K562 (cell line): ENCODE measurements around the gene GSTM5. TPM values are rescaled to one million over a fixed set of nuclear protein-coding genes. Genes with fewer than 3 reads are reported as not detected.

Experiments
- ADNP ChIP-seq: fragments of 200-800 bp; sonication (Bioruptor generic); IDR thresholded peaks from 2 replicates; pipeline ENCODE4 v1.6.1; 2016; ENCODE audit warnings: missing genetic modification characterization, missing compliant biosample characterization
- ELF2 ChIP-seq: fragments of 250-450 bp; sonication (Bioruptor Pico); IDR thresholded peaks from 2 replicates; pipeline ENCODE4 v1.5.0; 2021; ENCODE audit warnings: mild to moderate bottlenecking
- ETV5 ChIP-seq: sonication (generic); formaldehyde crosslinking; IDR thresholded peaks from 2 replicates; pipeline ENCODE4 v1.4.0; 2020; ENCODE audit warnings: low read depth, mild to moderate bottlenecking, missing genetic modification reagents
- HNRNPK ChIP-seq: fragments of 200-400 bp; formaldehyde crosslinking; IDR thresholded peaks from one replicate; pipeline ENCODE4 v1.6.1; 2018; ENCODE audit warnings: mild to moderate bottlenecking, low read depth, low read length; ENCODE audit not compliant: poor library complexity, severe bottlenecking
- MECOM ChIP-seq: fragments of 250-450 bp; sonication (Bioruptor Pico); IDR thresholded peaks from 2 replicates; pipeline ENCODE4 v1.8.0; 2022; ENCODE audit warnings: inconsistent platforms
- MED1 ChIP-seq: sonication (generic); formaldehyde crosslinking; IDR thresholded peaks from 2 replicates; pipeline ENCODE4 v1.8.1; 2023; ENCODE audit warnings: missing genetic modification reagents, borderline replicate concordance
- MTA2 ChIP-seq: fragments of 450-650 bp; IDR thresholded peaks from 2 replicates; pipeline ENCODE4 v1.6.1; 2016; ENCODE audit warnings: low read depth
- NR2C1 ChIP-seq, 2 experiments: fragments of 450-650 bp; IDR thresholded peaks; 2 replicates each; pipeline ENCODE4 v1.6.1; 2017; ENCODE audit warnings: mild to moderate bottlenecking in 2 of 2, antibody characterized with exemption in 1 of 2, inconsistent platforms in 1 of 2, missing compliant biosample characterization in 1 of 2, missing genetic modification characterization in 1 of 2
- PCBP2 ChIP-seq: fragments of 200-400 bp; formaldehyde crosslinking; IDR thresholded peaks from 2 replicates; pipeline ENCODE4 v1.6.1; 2018; ENCODE audit warnings: low read length, low read depth, mild to moderate bottlenecking, moderate library complexity; ENCODE audit not compliant: poor library complexity, severe bottlenecking
- PHB2 ChIP-seq: fragments of 450-650 bp; IDR thresholded peaks from 2 replicates; pipeline ENCODE4 v1.6.1; 2017; ENCODE audit warnings: low read depth
- PURB ChIP-seq: sonication (generic); formaldehyde crosslinking; IDR thresholded peaks from 2 replicates; pipeline ENCODE4 v1.9.0; 2021; ENCODE audit warnings: low read depth, mild to moderate bottlenecking, missing genetic modification reagents
- TCFL5 ChIP-seq: fragments of 250-450 bp; sonication (Bioruptor Pico); conservative IDR thresholded peaks from 2 replicates; pipeline ENCODE4 v1.6.1; 2021; ENCODE audit warnings: mild to moderate bottlenecking, moderate library complexity, matching md5 sums
- ZNF3 ChIP-seq: fragments of 250-450 bp; sonication (Bioruptor Pico); IDR thresholded peaks from 2 replicates; pipeline ENCODE4 v1.5.0; 2021; ENCODE audit warnings: mild to moderate bottlenecking, moderate library complexity
- ZNF695 ChIP-seq: fragments of 450-650 bp; formaldehyde crosslinking; IDR thresholded peaks from 2 replicates; pipeline ENCODE4 v1.4.0; 2020; ENCODE audit warnings: mild to moderate bottlenecking, moderate library complexity
- polyA plus RNA-seq, 8 experiments: library from polyadenylated mRNA; depleted of rRNA in 4 of 8; stranded (reverse) in 5 of 8; unstranded in 3 of 8; fragments of >200 nt; fragmentation: Nextera tagmentation in 2 of 8; fragmentation: Illumina TruSeq in 1 of 8; extraction: Ambion mirVana in 2 of 8; extraction: Trizol in 1 of 8; gene quantifications; 2 replicates each; pipeline versions ENCODE4 v1.2.1 to v1.2.3, GENCODE V29; 2011 to 2014; ENCODE audit warnings: inconsistent platforms in 1 of 8, missing spikeins in 1 of 8
- total RNA-seq, 7 experiments: library from RNA; depleted of rRNA in 6 of 7; stranded (reverse); fragments of >200 nt in 6 of 7; fragmentation: Illumina TruSeq in 2 of 7; extraction: Trizol in 2 of 7; gene quantifications; 2 replicates each; pipeline versions ENCODE4 v1.2.1 to v1.2.3, GENCODE V29; 2011 to 2021; ENCODE audit warnings: low replicate concordance in 1 of 7
- TF ChIP-seq, protein P1 (sequence below): fragments of 450-650 bp; IDR thresholded peaks from 2 replicates; pipeline ENCODE4 v1.6.1; 2016; ENCODE audit warnings: low read depth, mild to moderate bottlenecking, moderate library complexity
- TF ChIP-seq, protein P2 (sequence below): sonication (generic); formaldehyde crosslinking; IDR thresholded peaks from 2 replicates; pipeline ENCODE4 v1.8.1; 2023; ENCODE audit warnings: mild to moderate bottlenecking, missing genetic modification reagents
- TF ChIP-seq, protein P3 (sequence below): fragments of 450-650 bp; IDR thresholded peaks from 2 replicates; pipeline ENCODE4 v1.7.1; 2018; ENCODE audit warnings: mild to moderate bottlenecking, low read depth; ENCODE audit not compliant: partially characterized antibody
- TF ChIP-seq, protein P4 (sequence below): sonication (generic); formaldehyde crosslinking; IDR thresholded peaks from 2 replicates; pipeline ENCODE4 v1.8.0; 2022; ENCODE audit warnings: missing genetic modification reagents, mild to moderate bottlenecking, borderline replicate concordance
- TF ChIP-seq, protein P5 (sequence below): fragments of 150-350 bp; conservative IDR thresholded peaks from 2 replicates; pipeline ENCODE4 v1.6.1; 2014; ENCODE audit warnings: low read length
- TF ChIP-seq, protein P6 (sequence below): sonication (generic); formaldehyde crosslinking; IDR thresholded peaks from 2 replicates; pipeline ENCODE4 v1.9.0; 2022; ENCODE audit warnings: mild to moderate bottlenecking, missing genetic modification reagents

The GSTM5 gene
- total and polyA plus RNA-seq, 9 of the 15 experiments (the other 6 are each of a cell fraction or from before 2014, with no cell fraction given) = not detected

DNA sequence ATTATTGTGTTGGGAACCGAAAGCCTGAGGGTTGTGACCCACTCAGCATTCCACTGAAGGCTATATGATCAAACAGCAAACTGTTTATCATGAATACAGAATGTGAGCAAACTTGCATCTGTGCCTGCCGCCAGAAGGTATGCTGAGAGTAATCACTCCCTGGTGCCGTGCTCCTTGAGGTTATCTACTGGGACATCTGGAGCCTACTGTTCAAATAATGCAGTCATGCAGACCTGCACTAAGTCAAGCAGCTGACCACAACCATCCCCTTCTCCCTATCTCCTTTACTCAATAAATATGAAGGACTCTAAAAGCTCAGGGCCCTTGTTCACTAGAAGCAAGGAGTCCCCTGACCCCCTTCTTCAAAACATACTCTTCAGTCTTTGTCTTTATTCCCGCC, 13.5 kb downstream of the GSTM5 start (continued):
- TF ChIP-seq PHB2 (peak; percentile 57; the same call in 1 of the 2 replicates), ZNF695 (CRISPR knock-in tag) (no peak), PCBP2 (no peak), MED1 (CRISPR knock-in tag) (no peak), MECOM (no peak), HNRNPK (no peak), NR2C1 (IDR thresholded peaks at IDR 0.05) (no peak), NR2C1 (tag; IDR thresholded peaks at IDR 0.05) (0 out of 2 replicates have a peak, but pooled peaks have one; percentile 31), ETV5 (no peak), TCFL5 (CRISPR knock-in tag) (no peak), PURB (no peak), ADNP (tag) (0 out of 2 replicates have a peak, but pooled peaks have one; percentile 65), ELF2 (CRISPR knock-in tag) (no peak), ZNF3 (CRISPR knock-in tag) (no peak), MTA2 (peak; percentile 89)
- TF ChIP-seq, protein P1, sequence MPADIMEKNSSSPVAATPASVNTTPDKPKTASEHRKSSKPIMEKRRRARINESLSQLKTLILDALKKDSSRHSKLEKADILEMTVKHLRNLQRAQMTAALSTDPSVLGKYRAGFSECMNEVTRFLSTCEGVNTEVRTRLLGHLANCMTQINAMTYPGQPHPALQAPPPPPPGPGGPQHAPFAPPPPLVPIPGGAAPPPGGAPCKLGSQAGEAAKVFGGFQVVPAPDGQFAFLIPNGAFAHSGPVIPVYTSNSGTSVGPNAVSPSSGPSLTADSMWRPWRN = peak; percentile 93
- TF ChIP-seq, protein P2, sequence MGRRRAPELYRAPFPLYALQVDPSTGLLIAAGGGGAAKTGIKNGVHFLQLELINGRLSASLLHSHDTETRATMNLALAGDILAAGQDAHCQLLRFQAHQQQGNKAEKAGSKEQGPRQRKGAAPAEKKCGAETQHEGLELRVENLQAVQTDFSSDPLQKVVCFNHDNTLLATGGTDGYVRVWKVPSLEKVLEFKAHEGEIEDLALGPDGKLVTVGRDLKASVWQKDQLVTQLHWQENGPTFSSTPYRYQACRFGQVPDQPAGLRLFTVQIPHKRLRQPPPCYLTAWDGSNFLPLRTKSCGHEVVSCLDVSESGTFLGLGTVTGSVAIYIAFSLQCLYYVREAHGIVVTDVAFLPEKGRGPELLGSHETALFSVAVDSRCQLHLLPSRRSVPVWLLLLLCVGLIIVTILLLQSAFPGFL (CRISPR knock-in tag) = no peak
- TF ChIP-seq, protein P3, sequence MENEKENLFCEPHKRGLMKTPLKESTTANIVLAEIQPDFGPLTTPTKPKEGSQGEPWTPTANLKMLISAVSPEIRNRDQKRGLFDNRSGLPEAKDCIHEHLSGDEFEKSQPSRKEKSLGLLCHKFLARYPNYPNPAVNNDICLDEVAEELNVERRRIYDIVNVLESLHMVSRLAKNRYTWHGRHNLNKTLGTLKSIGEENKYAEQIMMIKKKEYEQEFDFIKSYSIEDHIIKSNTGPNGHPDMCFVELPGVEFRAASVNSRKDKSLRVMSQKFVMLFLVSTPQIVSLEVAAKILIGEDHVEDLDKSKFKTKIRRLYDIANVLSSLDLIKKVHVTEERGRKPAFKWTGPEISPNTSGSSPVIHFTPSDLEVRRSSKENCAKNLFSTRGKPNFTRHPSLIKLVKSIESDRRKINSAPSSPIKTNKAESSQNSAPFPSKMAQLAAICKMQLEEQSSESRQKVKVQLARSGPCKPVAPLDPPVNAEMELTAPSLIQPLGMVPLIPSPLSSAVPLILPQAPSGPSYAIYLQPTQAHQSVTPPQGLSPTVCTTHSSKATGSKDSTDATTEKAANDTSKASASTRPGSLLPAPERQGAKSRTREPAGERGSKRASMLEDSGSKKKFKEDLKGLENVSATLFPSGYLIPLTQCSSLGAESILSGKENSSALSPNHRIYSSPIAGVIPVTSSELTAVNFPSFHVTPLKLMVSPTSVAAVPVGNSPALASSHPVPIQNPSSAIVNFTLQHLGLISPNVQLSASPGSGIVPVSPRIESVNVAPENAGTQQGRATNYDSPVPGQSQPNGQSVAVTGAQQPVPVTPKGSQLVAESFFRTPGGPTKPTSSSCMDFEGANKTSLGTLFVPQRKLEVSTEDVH = no peak
- TF ChIP-seq, protein P4, sequence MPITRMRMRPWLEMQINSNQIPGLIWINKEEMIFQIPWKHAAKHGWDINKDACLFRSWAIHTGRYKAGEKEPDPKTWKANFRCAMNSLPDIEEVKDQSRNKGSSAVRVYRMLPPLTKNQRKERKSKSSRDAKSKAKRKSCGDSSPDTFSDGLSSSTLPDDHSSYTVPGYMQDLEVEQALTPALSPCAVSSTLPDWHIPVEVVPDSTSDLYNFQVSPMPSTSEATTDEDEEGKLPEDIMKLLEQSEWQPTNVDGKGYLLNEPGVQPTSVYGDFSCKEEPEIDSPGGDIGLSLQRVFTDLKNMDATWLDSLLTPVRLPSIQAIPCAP (CRISPR knock-in tag) = no peak
- TF ChIP-seq, protein P5, sequence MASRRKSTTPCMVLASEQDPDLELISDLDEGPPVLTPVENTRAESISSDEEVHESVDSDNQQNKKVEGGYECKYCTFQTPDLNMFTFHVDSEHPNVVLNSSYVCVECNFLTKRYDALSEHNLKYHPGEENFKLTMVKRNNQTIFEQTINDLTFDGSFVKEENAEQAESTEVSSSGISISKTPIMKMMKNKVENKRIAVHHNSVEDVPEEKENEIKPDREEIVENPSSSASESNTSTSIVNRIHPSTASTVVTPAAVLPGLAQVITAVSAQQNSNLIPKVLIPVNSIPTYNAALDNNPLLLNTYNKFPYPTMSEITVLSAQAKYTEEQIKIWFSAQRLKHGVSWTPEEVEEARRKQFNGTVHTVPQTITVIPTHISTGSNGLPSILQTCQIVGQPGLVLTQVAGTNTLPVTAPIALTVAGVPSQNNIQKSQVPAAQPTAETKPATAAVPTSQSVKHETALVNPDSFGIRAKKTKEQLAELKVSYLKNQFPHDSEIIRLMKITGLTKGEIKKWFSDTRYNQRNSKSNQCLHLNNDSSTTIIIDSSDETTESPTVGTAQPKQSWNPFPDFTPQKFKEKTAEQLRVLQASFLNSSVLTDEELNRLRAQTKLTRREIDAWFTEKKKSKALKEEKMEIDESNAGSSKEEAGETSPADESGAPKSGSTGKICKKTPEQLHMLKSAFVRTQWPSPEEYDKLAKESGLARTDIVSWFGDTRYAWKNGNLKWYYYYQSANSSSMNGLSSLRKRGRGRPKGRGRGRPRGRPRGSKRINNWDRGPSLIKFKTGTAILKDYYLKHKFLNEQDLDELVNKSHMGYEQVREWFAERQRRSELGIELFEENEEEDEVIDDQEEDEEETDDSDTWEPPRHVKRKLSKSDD = no peak
- TF ChIP-seq, protein P6, sequence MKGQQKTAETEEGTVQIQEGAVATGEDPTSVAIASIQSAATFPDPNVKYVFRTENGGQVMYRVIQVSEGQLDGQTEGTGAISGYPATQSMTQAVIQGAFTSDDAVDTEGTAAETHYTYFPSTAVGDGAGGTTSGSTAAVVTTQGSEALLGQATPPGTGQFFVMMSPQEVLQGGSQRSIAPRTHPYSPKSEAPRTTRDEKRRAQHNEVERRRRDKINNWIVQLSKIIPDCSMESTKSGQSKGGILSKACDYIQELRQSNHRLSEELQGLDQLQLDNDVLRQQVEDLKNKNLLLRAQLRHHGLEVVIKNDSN (CRISPR knock-in tag) = 0 out of 2 replicates have a peak, but pooled peaks have one; percentile 22
